ENCODE data around the gene CTSS.
"Not testable (repeated sequence)": the region's sequence is repeated elsewhere in the genome, so short reads cannot be mapped to it uniquely, and the experiment has no call there.

The CTSS gene

GRCh38 chr1:150765296-150765976 lies at the start of gene CTSS:
CTSS (minus strand) TSS chr1:150765778; CDS start chr1:150764763, 1,015 bp downstream.
- DNase-seq = peak in 1 of 51 donors; percentile 5

DNA sequence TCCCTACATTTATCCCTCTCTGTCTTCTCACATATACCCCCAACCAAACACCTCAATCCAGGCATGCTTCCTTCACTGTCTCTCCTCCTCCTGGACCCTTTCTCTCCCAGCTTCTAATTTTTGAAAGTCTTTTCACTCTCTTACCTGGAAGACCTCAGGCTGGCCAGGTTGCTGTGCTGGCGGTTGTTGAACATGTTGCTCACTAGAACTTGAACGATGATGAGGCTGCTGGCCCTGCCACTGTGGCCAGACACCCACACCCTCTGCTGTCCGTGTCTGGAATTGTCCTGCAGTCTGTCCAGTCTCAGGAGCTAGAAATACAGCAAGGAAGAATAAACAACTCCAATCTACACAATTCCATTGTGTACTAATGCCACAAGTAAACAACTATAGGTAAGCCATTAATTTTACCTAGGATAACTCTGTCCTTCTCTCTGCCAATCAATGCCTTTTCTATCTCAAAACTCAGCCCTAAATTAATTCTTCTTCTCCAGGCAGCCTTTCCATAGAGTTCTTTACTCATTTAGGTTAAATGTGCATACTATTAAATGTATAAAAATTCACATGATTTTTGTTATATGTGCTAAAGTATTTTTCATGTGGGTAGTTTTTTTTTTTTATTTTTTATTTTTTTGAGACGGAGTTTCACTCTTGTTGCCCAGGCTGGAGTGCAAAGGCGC lies 47.6 kb upstream of the CTSS start:
- DNase-seq = peak in 19 of 51 donors; percentile 1 to 44 (median 15)

GRCh38 chr1:150810958-150811659 lies 45.5 kb upstream of the CTSS start:
- no peak for DNase-seq

DNA sequence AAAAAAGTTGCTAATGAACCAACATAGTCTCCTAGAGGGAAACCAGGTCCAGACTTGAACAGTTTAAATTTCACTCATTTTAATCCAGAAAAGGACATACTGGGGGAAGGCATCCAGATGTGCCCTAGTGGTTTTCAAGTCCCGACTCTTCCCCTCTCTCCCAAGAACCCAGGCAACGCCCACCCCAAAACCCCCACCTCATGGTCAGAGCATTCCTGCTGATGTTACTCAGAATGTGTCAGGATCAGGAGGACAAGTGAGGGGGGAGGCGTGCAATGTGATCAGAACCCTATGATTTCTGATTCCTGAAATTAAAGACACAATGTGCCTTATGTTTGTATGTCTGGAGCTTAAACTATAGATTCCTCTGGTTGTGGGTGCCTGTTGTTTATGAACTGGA lies 44.1 kb upstream of the CTSS start:
- DNase-seq = no peak

DNA sequence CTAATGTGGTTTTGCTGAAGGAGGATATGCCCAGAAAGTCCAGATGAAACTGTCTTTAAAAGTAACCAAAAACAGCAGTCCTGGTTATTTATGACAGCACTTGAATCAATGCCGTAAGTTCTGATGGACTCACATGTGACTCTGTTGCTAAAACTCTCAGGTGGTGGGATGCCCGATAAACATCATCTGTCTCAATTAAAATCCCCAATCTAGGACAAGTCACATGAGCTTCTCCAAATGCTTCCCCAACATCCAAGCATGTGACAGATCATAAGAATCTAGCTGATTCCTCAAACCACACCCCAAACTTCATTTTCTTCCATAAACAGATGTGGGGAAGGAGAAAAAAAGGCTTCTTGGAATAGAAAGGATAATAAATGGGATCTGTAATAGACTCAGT lies 43.3 kb upstream of the CTSS start:
- no peak for DNase-seq

DNA sequence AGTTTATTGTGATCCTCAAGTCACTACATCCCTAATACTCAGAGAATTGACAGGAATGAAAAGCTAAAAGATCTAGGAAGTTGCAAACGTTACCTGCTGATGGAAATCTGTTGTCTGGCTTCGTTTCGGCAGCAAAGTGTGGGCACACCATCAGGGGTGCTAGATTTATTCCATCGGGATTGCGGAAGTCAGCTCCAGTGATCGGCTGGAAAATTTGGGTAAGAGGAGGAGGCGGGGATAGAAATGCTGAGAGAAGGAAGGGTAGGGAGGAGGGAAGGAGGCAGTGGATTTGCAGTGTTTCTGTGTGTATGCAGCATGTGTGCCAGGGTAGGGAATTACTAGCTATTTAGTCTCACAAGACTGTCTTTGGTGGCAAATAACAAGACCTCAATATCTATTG lies 42.5 kb upstream of the CTSS start, which contains the start of gene CTSK:
Gene CTSK (minus strand): TSS at position 140 of the 400 bp plus-strand sequence. CDS start 1,455 bp downstream, outside the sequence.
- no peak for DNase-seq

GRCh38 chr1:150807249-150808023 lies 41.9 kb upstream of the CTSS start:
- DNase-seq = no peak

DNA sequence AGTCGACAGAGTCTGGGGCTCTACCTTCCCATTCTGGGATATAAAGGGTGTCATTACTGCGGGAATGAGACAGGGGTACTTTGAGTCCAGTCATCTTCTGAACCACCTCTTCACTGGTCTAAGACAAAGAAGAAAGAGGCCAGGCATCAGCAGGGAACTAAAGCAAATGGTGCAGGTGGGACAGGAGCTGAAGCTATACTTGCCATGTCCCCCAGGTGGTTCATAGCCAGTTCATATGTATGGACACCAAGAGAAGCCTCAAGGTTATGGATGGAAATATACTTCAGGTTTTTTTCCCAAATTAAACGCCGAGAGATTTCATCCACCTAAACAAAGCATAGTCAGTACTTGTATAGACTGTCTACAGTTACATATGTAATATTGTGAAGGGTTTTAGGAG lies 40.3 kb upstream of the CTSS start:
- DNase-seq = no peak

GRCh38 chr1:150804671-150805070 lies 39.1 kb upstream of the CTSS start:
- DNase-seq = no peak

DNA sequence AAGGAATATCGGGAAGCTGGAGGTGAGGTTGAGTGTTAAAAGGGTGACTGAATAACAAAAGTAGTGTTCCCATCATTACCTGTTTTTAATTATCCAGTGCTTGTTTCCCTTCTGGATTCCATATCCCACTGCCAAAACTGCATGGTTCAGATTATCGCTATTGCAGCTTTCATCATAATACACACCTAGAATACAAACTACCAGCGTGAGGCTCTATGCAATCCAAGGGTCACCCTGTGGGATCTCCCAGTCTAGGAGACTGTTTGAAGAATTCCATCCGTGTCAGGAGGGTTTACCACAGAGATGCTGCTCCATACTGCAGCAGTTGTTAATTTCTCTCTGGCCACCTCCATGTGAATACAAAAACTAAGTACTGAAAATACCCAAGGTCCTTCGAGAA lies 33.5 kb upstream of the CTSS start:
- DNase-seq = no peak

DNA sequence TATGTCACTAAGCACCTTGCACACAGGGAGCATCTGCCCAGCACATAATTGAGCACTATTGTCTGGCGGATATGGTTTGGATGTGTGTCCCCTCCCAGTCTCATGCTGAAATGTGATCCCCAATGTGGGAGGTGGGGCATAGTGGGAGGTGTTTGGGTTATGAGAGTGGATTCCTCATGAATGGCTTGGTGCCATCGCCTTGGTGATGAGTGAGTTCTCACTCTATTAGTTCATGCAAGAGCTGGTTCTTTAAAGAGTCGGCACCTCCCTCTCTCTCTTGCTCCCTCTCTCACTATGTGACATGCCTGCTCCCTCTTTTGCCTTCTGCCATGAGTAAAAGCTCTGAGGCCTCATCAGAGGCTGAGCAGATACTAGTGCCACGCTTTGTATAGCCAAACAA lies 32.9 kb upstream of the CTSS start:
- DNase-seq = no peak

- DNase-seq = no peak
Measured at GRCh38 chr1:150796374-150796773, 30.8 kb upstream of the CTSS start.

GRCh38 chr1:150793778-150794177 lies 28.2 kb upstream of the CTSS start:
- not testable (repeated sequence) for DNase-seq

- DNase-seq = no peak
Measured at GRCh38 chr1:150793221-150793620, 27.6 kb upstream of the CTSS start.

- DNase-seq = no peak
Measured at GRCh38 chr1:150791585-150791984, 26.0 kb upstream of the CTSS start.

DNA sequence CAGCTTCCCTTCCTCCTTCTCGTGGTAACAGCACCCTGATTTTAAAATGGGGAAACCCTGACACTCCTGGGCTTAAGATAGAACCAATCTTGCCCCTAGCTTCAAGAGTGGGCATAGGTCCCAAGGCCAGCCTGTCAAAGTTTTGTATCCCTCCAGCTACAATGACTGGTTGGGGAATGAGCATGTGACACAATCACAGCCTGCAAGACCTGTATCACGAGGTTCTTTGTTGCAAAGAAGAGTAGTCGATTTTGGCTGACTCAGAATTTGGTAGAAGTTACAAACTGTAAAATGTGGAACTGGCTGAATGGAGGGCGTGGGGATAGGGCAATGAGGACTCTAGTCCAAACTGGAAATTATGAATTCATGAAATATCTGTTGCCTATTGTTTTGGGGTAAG lies 23.8 kb upstream of the CTSS start:
- DNase-seq = peak in 2 of 51 donors; percentile 14

DNA sequence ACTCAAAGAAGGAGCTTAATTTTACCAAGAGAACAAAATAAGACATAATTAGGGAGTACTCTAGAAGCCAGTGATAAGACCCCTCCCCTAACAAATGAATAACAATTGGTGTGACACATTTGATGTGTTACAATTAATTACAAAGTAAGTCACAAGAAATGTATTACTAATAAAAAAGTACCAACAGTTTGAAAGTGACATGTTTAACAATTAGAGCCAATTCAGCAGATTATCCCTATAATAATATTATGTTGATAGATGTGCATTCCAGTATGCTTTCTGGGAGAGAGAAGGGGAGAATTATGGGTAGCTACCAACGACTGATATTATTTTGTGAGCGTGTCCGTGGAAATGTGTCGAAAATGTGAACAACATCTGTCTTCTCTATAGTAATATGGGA lies 23.4 kb upstream of the CTSS start:
- DNase-seq = no peak

DNA sequence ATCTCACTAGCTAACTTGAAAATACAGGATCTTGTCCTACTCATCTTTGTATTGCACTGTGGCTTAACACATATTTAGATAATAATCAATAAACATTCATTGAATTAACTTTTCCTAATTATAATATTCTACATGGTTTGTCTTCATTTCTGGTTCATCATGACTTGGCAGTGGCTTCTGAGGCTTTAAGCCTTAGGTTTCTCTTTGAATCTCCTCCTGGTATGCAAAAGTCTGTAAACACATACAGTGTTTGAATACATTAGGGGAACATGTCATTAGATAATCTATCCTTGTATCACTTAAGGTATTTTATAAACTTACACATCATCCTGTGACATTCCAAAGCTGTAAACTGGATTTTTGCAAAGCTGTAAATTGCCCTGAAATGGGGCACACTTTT lies 21.9 kb upstream of the CTSS start:
- DNase-seq = no peak

- no peak for DNase-seq
Measured at GRCh38 chr1:150780510-150780909, 14.9 kb upstream of the CTSS start.

GRCh38 chr1:150778409-150778808 lies 12.8 kb upstream of the CTSS start:
- no peak for DNase-seq

- DNase-seq = no peak
Measured at GRCh38 chr1:150777544-150777943, 12.0 kb upstream of the CTSS start.
